MCF 10A (cell line): ENCODE results near the gene LPP. TPM values are rescaled to one million over a fixed set of nuclear protein-coding genes. Genes with fewer than 3 reads are reported as not detected.

ENCODE experiments used
- BruUV-seq: library from RNA; stranded (reverse); fragments of 400-500 nt; replicated peaks from 2 replicates; lab custom pipeline; 2021; lab: Mats Ljungman, UMichigan
- CTCF ChIA-PET: fragments of 300-600 bp; sonication (Branson Sonifier 250); formaldehyde crosslinking; extraction: SDS; loops from one replicate; lab custom pipeline; 2021; ENCODE audit warnings: antibody characterized with exemption, inconsistent platforms; lab: Yijun Ruan, JAX
- POLR2A ChIA-PET: fragments of 300-600, 350-650 bp; sonication (Branson Sonifier 250); formaldehyde crosslinking; extraction: SDS; loops from one replicate; lab custom pipeline; 2020; ENCODE audit warnings: antibody characterized with exemption, inconsistent platforms; lab: Yijun Ruan, JAX
- DNase-seq: peaks from one replicate; pipeline ENCODE4 v3.0.0-alpha.2; 2018; ENCODE audit not compliant: unreplicated experiment
- H3K27ac Mint-ChIP-seq: one replicate; pipeline ENCODE4 v1.8.0; 2022; ENCODE audit warnings: mild to moderate bottlenecking, low read depth, mixed read lengths; ENCODE audit not compliant: unreplicated experiment
- H3K27me3 Mint-ChIP-seq: one replicate; pipeline ENCODE4 v1.8.0; 2022; ENCODE audit warnings: mixed read lengths; ENCODE audit not compliant: insufficient read depth, unreplicated experiment
- H3K36me3 Mint-ChIP-seq: one replicate; pipeline ENCODE4 v1.8.0; 2022; ENCODE audit warnings: mild to moderate bottlenecking, moderate library complexity, mixed read lengths; ENCODE audit not compliant: insufficient read depth, unreplicated experiment
- H3K4me1 Mint-ChIP-seq: one replicate; pipeline ENCODE4 v1.8.0; 2022; ENCODE audit warnings: mixed read lengths; ENCODE audit not compliant: insufficient read depth, unreplicated experiment
- H3K4me3 Mint-ChIP-seq: one replicate; pipeline ENCODE4 v1.8.0; 2022; ENCODE audit warnings: mild to moderate bottlenecking, moderate library complexity, mixed read lengths; ENCODE audit not compliant: unreplicated experiment
- H3K9me3 Mint-ChIP-seq: one replicate; pipeline ENCODE4 v1.8.0; 2022; ENCODE audit warnings: mixed read lengths; ENCODE audit not compliant: unreplicated experiment
- CTCF ChIP-seq: fragments of 200-600 bp; IDR thresholded peaks from one replicate; pipeline ENCODE4 v1.8.0; 2022; ENCODE audit warnings: antibody characterized with exemption, mild to moderate bottlenecking; ENCODE audit not compliant: unreplicated experiment
- intact Hi-C: fragments of 100-400 bp; cut with micrococcal nuclease; formaldehyde crosslinking; loops from 2 replicates; pipeline ENCODE4 v1.14.1; 2022
- total RNA-seq: library from RNA; stranded (reverse); gene quantifications from 2 replicates; pipeline ENCODE4 v1.2.3, GENCODE V29; 2022

The LPP gene
- total RNA-seq, 1 experiment from 2014 or later, result 117 TPM

- no peaks in the 10 kb centered on the region for H3K4me1 Mint-ChIP-seq
- no peak overlapping the region for H3K4me3 Mint-ChIP-seq
- no peaks in the 10 kb centered on the region for H3K9me3 Mint-ChIP-seq
- POLR2A ChIA-PET, result interaction anchor here (0.6 kb wide), 1 partner anchor 21 kb away, joined by 4 read pairs; no protein-coding TSS in a partner anchor
- no peaks in the 10 kb centered on the region for H3K27me3 Mint-ChIP-seq
- BruUV-seq, result no TSS peak
- no peak overlapping the region for H3K27ac Mint-ChIP-seq
- H3K36me3 Mint-ChIP-seq, result peaks cover 12% of the 10 kb centered on the region
- no peak for DNase-seq
- TF ChIP-seq CTCF, result no peak
- CTCF ChIA-PET, result interaction anchor here (0.8 kb wide), 1 partner anchor 13 kb away, joined by 3 read pairs; no protein-coding TSS in a partner anchor
- intact Hi-C loops, result loop anchor here (10.0 kb wide), 1 partner anchor 415 kb away; no protein-coding TSS in a partner anchor
These were observed 385.8 kb downstream of the LPP start for GRCh38 chr3:188539631-188540194.

GRCh38 chr3:188542196-188542595, 388.2 kb downstream of the LPP start:
- BruUV-seq, result no TSS peak
- Mint-ChIP-seq H3K9me3 (no peaks in the 10 kb centered on the region), H3K4me3 (no peak overlapping the region), H3K36me3 (peaks cover 13% of the 10 kb centered on the region), H3K4me1 (peaks cover 4% of the 10 kb centered on the region), H3K27ac (no peak overlapping the region), H3K27me3 (no peaks in the 10 kb centered on the region)
- TF ChIP-seq CTCF, result no peak
- ChIA-PET POLR2A (no interaction called here), CTCF (interaction anchor here (0.6 to 0.8 kb wide), 2 partner anchors 412 to 1361 kb away, joined by 3 to 4 read pairs; no protein-coding TSS in a partner anchor)
- no peak for DNase-seq
- intact Hi-C loops, result no loop called here

- POLR2A ChIA-PET, result interaction anchor here (1.1 kb wide), 1 partner anchor 14 kb away, joined by 4 read pairs; no protein-coding TSS in a partner anchor
- no peak overlapping the region for H3K4me3 Mint-ChIP-seq
- no peaks in the 10 kb centered on the region for H3K9me3 Mint-ChIP-seq
- no peak for TF ChIP-seq CTCF
- CTCF ChIA-PET, result no interaction called here
- no TSS peak for BruUV-seq
- no peak overlapping the region for H3K27ac Mint-ChIP-seq
- peaks cover 13% of the 10 kb centered on the region for H3K36me3 Mint-ChIP-seq
- no peaks in the 10 kb centered on the region for H3K27me3 Mint-ChIP-seq
- no peak for DNase-seq
- intact Hi-C loops, result no loop called here
- peaks cover 6% of the 10 kb centered on the region for H3K4me1 Mint-ChIP-seq
These were observed 390.1 kb downstream of the LPP start for GRCh38 chr3:188544012-188544411.

- ChIA-PET CTCF (interaction anchor here (0.6 to 1.5 kb wide), 4 partner anchors 14 to 1322 kb away, joined by 3 to 4 read pairs (median 3); no protein-coding TSS in a partner anchor), POLR2A (interaction anchor here (0.7 to 2.3 kb wide), 4 partner anchors 12 to 37 kb away, joined by 3 to 6 read pairs (median 3); no protein-coding TSS in a partner anchor)
- H3K27ac Mint-ChIP-seq, result no peak overlapping the region
- peaks cover 12% of the 10 kb centered on the region for H3K36me3 Mint-ChIP-seq
- H3K9me3 Mint-ChIP-seq, result no peaks in the 10 kb centered on the region
- no peaks in the 10 kb centered on the region for H3K27me3 Mint-ChIP-seq
- BruUV-seq, result no TSS peak
- intact Hi-C loops, result no loop called here
- peak; percentile 38 for DNase-seq
- peaks cover 6% of the 10 kb centered on the region for H3K4me1 Mint-ChIP-seq
- no peak for TF ChIP-seq CTCF
- no peak overlapping the region for H3K4me3 Mint-ChIP-seq
These were observed 393.1 kb downstream of the LPP start for GRCh38 chr3:188546835-188547670.
